Neuron (in vitro differentiated cells): ENCODE data around the gene ENG.
"Not testable (repeated sequence)": the region's sequence is repeated elsewhere in the genome, so short reads cannot be mapped to it uniquely, and the experiment has no call there.

Experiments used
- H2AFZ ChIP-seq: one replicate; pipeline ENCODE4 v1.6.1; 2013; ENCODE audit warnings: low read depth, mild to moderate bottlenecking, inconsistent platforms, low read length, moderate library complexity
- H3K27me3 ChIP-seq: one replicate; pipeline ENCODE4 v1.6.1; 2013; ENCODE audit warnings: low read length; ENCODE audit not compliant: insufficient read depth
- H3K36me3 ChIP-seq: one replicate; pipeline ENCODE4 v1.6.1; 2013; ENCODE audit warnings: low read length; ENCODE audit not compliant: insufficient read depth
- H3K4me1 ChIP-seq: one replicate; pipeline ENCODE4 v1.6.1; 2013; ENCODE audit warnings: low read length; ENCODE audit not compliant: insufficient read depth
- H3K4me3 ChIP-seq: 2 replicates; pipeline ENCODE4 v1.5.1; 2013; ENCODE audit warnings: mild to moderate bottlenecking, low read length, moderate library complexity
- H3K9me3 ChIP-seq: one replicate; pipeline ENCODE4 v1.6.1; 2013; ENCODE audit warnings: low read length

Gene ENG

DNA sequence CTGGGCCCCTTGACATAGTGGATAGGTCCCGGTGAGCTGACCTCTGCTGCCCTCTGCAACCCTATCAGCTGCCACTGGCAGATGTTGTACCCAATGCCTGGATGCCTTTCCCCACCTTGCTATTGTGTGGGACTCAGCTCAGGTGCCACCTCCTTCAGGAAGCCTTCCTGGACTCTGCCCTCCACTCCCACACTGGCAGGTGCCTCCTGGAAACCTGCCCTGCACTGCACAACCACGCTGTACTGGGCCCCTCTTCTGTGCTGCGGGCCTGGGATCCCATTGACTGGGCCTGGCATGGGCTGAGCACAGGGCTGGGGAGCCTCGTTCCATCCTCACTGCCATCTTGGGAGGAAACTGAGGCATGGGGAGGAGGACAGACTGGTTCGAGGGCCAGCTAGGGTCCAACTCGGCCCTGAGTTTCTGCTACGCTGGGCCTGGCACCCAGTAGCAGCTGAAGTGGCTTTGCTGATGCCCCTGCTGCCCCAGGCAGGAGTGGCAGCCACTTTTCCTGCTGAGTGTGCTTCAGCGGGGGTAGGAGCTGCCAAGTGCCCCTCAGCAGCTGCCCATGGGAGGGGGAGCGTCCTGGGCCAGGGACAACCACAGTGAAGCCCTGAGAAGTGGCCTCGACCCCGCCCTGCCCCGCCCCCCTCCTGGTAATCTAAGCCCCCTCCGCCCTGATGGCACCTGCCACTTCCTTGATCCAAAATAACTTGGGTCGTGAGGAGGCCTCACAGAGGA lies 21.7 kb upstream of the ENG start:
- Histone ChIP-seq H3K4me1 (peaks cover 50% of the 10 kb centered on the region), H3K9me3 (no peaks in the 10 kb centered on the region), H3K4me3 (no peak overlapping the region), H3K27me3 (no peaks in the 10 kb centered on the region), H2AFZ (no peak overlapping the region), H3K36me3 (no peaks in the 10 kb centered on the region)

GRCh38 chr9:127875306-127875966 lies 21.0 kb upstream of the ENG start:
- Histone ChIP-seq H3K27me3 (no peaks in the 10 kb centered on the region), H3K36me3 (no peaks in the 10 kb centered on the region), H3K4me1 (peaks cover 50% of the 10 kb centered on the region), H3K9me3 (no peaks in the 10 kb centered on the region), H3K4me3 (no peak overlapping the region), H2AFZ (no peak overlapping the region)

- peaks cover 50% of the 10 kb centered on the region for H3K4me1 ChIP-seq
Observed at GRCh38 chr9:127874301-127875221, 20.1 kb upstream of the ENG start.

GRCh38 chr9:127873886-127874285 lies 19.4 kb upstream of the ENG start:
- H3K4me1 ChIP-seq: peaks cover 50% of the 10 kb centered on the region
- H3K9me3 ChIP-seq: no peaks in the 10 kb centered on the region
- H3K36me3 ChIP-seq: no peaks in the 10 kb centered on the region
- H2AFZ ChIP-seq: no peak overlapping the region
- no peak overlapping the region for H3K4me3 ChIP-seq
- no peaks in the 10 kb centered on the region for H3K27me3 ChIP-seq

More at GRCh38 chr9:127874301-127875221, 20.1 kb upstream of the ENG start:
- Histone ChIP-seq H3K9me3 (no peaks in the 10 kb centered on the region), H2AFZ (no peak overlapping the region), H3K4me3 (no peak overlapping the region), H3K36me3 (no peaks in the 10 kb centered on the region), H3K27me3 (no peaks in the 10 kb centered on the region)

- Histone ChIP-seq H3K4me1 (peaks cover 50% of the 10 kb centered on the region), H3K4me3 (peak overlapping the region; percentile 8), H3K9me3 (no peaks in the 10 kb centered on the region), H3K36me3 (no peaks in the 10 kb centered on the region), H2AFZ (no peak overlapping the region), H3K27me3 (no peaks in the 10 kb centered on the region)
Observed at GRCh38 chr9:127873223-127873691, 18.8 kb upstream of the ENG start.

- H3K4me3 ChIP-seq: peak overlapping the region; percentile 8
- no peaks in the 10 kb centered on the region for H3K27me3 ChIP-seq
- peaks cover 45% of the 10 kb centered on the region for H3K4me1 ChIP-seq
- H3K36me3 ChIP-seq: peaks cover under 1% of the 10 kb centered on the region
- H2AFZ ChIP-seq: no peak overlapping the region
- no peaks in the 10 kb centered on the region for H3K9me3 ChIP-seq
Observed at GRCh38 chr9:127872369-127873222, 18.1 kb upstream of the ENG start.

GRCh38 chr9:127871531-127871930 lies 17.1 kb upstream of the ENG start:
- H3K9me3 ChIP-seq: no peaks in the 10 kb centered on the region
- no peak overlapping the region for H3K4me3 ChIP-seq
- no peak overlapping the region for H2AFZ ChIP-seq
- peaks cover 38% of the 10 kb centered on the region for H3K4me1 ChIP-seq
- peaks cover 2% of the 10 kb centered on the region for H3K36me3 ChIP-seq
- H3K27me3 ChIP-seq: no peaks in the 10 kb centered on the region

DNA sequence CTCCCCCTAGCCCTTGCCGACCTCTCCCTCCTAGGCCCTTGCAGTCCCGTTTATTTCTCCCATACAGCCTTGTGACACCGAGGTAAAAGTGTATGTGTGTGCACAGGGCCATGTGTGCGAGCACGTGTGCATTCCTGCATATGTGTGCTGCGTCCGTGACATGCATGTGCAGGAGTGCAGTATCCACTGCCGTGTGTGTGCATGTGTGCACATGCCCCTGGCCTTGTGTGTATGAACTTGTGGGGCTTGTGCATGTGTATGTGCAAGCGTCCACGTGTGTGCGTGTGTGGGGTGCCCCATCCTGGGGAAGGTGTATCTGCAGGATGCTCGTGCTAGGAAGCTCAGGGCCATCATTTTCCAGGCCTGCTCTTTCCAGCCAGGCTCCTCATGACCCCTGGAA lies 16.4 kb upstream of the ENG start:
- H3K36me3 ChIP-seq: peaks cover 2% of the 10 kb centered on the region
- H3K9me3 ChIP-seq: no peaks in the 10 kb centered on the region
- H3K27me3 ChIP-seq: no peaks in the 10 kb centered on the region
- no peak overlapping the region for H3K4me3 ChIP-seq
- no peak overlapping the region for H2AFZ ChIP-seq
- H3K4me1 ChIP-seq: peaks cover 35% of the 10 kb centered on the region

DNA sequence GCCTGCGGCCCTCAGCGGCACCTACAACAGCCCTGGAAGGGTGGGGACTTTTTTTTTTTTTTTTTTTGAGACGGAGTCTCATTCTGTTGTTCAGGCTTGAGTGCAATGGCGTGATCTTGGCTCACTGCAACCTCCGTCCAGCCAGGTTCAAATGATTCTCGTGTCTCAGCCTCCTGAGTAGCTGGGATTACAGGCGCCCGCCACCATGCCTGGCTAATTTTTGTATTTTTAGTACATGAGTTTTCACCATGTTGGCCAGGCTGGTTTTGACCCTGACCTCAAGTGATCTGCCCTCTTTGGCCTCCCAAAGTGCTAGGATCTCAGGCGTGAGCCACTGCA lies 15.7 kb upstream of the ENG start:
- not testable (repeated sequence) for H3K4me3 ChIP-seq, H2AFZ ChIP-seq, H3K9me3 ChIP-seq, H3K36me3 ChIP-seq, H3K27me3 ChIP-seq
- peaks cover 28% of the 10 kb centered on the region for H3K4me1 ChIP-seq

GRCh38 chr9:127869310-127870152 lies 15.1 kb upstream of the ENG start:
- Histone ChIP-seq H3K27me3 (no peaks in the 10 kb centered on the region), H3K36me3 (peaks cover 2% of the 10 kb centered on the region)

GRCh38 chr9:127868278-127868902 lies 13.9 kb upstream of the ENG start:
- no peak overlapping the region for H2AFZ ChIP-seq
- H3K36me3 ChIP-seq: peaks cover 2% of the 10 kb centered on the region
- H3K9me3 ChIP-seq: no peaks in the 10 kb centered on the region
- H3K4me1 ChIP-seq: peaks cover 14% of the 10 kb centered on the region
- no peaks in the 10 kb centered on the region for H3K27me3 ChIP-seq
- H3K4me3 ChIP-seq: no peak overlapping the region

More at GRCh38 chr9:127869310-127870152, 15.1 kb upstream of the ENG start:
- no peaks in the 10 kb centered on the region for H3K9me3 ChIP-seq
- H3K4me1 ChIP-seq: peaks cover 24% of the 10 kb centered on the region
- H3K4me3 ChIP-seq: no peak overlapping the region
- no peak overlapping the region for H2AFZ ChIP-seq
